AG04450 (cell line): ENCODE results near the gene DCLK2. TPM values are rescaled to one million over a fixed set of nuclear protein-coding genes. Genes with fewer than 3 reads are reported as not detected.

Experiments
- CTCF ChIA-PET: fragments of 300-600, 350-600 bp; formaldehyde crosslinking; extraction: SDS; loops from one replicate; lab custom pipeline; 2022; ENCODE audit warnings: antibody characterized with exemption, inconsistent platforms; lab: Charles Lee
- POLR2A ChIA-PET: fragments of 350-600 bp; formaldehyde crosslinking; extraction: SDS; loops from one replicate; lab custom pipeline; 2021; ENCODE audit warnings: antibody characterized with exemption, inconsistent platforms; lab: Yijun Ruan, JAX
- DNase-seq: peaks from one replicate; pipeline ENCODE4 v3.0.0-alpha.2; 2011; ENCODE audit warnings: low read depth, low spot score
- H3K27ac ChIP-seq: one replicate; pipeline ENCODE4 v1.5.1; 2012; ENCODE audit warnings: low read depth, low read length, control low read depth
- H3K27me3 ChIP-seq: one replicate; pipeline ENCODE4 v1.6.0; 2012; ENCODE audit warnings: low read length; ENCODE audit not compliant: control insufficient read depth, insufficient read depth
- H3K4me3 ChIP-seq: 2 replicates; pipeline ENCODE4 v1.5.1; 2011; ENCODE audit warnings: mild to moderate bottlenecking, low read depth, low read length, control low read depth
- H3K9me3 ChIP-seq: 2 replicates; pipeline ENCODE4 v1.5.1; 2012; ENCODE audit warnings: low read length; ENCODE audit not compliant: control insufficient read depth, insufficient read depth
- polyA plus RNA-seq: library from polyadenylated mRNA; depleted of rRNA; stranded (reverse); fragments of >200 nt; gene quantifications from 2 replicates; pipeline ENCODE4 v1.2.3, GENCODE V29; 2011
- TF ChIP-seq, protein P1 (sequence below): IDR thresholded peaks from 2 replicates; pipeline ENCODE4 v1.5.1; 2011; ENCODE audit warnings: low read depth, low read length, control low read depth, inconsistent platforms

DCLK2 gene
- polyA plus RNA-seq, 1 experiment: 7.3 TPM

DNA sequence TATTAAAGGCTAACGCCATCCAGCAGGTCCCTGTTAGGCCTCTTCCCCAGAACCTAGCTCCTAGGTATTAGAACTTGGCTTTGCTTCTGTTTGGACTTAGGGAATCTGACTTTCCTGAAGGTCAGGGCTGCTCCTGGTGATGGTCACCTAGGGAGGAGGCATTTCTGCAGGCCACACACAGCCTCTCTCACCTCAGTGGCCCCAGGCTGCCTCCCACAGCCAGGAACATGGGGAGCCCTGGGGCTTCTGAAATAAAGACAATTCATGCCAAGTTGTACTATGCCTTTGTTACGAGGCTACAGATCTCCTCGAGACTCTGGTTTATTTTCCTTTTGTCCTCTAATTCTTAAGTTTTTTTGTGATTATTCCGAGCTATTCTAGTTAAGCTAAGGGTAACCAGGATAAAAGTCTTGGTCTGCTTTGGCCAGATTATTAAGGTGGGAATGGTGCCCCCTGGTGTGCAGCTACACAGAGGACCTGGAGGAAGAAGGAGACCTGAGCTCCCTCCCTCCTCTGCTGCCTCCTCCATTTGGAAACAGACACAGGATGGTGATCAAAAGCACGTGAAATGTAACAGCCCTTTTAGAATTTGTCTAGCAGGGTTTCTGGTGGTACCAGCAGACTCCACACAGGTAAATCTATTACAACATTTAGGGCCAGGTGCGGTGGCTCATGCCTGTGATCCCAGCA, 131.0 kb downstream of the DCLK2 start:
- DNase-seq: peak; percentile 44
- Histone ChIP-seq H3K27ac (no peak overlapping the region), H3K27me3 (no peaks in the 10 kb centered on the region), H3K4me3 (no peak overlapping the region), H3K9me3 (no peaks in the 10 kb centered on the region)
- CTCF ChIA-PET: interaction anchor here (0.7 to 4.2 kb wide), 31 partner anchors 9 to 658 kb away, joined by 3 to 108 read pairs (median 5); no protein-coding TSS in a partner anchor
- TF ChIP-seq, protein P1, sequence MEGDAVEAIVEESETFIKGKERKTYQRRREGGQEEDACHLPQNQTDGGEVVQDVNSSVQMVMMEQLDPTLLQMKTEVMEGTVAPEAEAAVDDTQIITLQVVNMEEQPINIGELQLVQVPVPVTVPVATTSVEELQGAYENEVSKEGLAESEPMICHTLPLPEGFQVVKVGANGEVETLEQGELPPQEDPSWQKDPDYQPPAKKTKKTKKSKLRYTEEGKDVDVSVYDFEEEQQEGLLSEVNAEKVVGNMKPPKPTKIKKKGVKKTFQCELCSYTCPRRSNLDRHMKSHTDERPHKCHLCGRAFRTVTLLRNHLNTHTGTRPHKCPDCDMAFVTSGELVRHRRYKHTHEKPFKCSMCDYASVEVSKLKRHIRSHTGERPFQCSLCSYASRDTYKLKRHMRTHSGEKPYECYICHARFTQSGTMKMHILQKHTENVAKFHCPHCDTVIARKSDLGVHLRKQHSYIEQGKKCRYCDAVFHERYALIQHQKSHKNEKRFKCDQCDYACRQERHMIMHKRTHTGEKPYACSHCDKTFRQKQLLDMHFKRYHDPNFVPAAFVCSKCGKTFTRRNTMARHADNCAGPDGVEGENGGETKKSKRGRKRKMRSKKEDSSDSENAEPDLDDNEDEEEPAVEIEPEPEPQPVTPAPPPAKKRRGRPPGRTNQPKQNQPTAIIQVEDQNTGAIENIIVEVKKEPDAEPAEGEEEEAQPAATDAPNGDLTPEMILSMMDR: peak; percentile 71
- POLR2A ChIA-PET: no interaction called here

DNA sequence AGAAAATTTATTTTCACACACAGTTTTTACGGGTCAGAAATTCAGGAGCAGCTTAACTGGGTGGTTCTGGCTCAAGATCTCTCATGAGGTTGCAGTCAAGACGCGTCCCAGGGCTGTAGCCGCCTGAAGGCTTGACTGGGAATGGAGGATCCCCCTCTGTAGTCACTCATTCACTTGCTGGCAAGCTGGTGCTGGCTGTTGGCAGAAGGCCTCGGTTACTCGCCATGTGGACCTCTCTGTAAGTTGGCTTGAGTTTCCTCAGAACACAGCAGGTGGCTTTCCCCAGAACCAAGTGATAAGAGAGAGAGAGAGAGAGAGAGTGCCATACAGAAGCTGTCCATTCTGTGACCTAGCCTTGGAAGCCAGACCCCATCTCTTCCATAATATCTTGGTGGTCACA, 132.8 kb downstream of the DCLK2 start:
- ChIA-PET CTCF (interaction anchor here (1.5 to 4.2 kb wide), 4 partner anchors 158 to 656 kb away, joined by 4 to 108 read pairs (median 17); no protein-coding TSS in a partner anchor), POLR2A (no interaction called here)
- no peaks in the 10 kb centered on the region for H3K27me3 ChIP-seq
- no peak overlapping the region for H3K27ac ChIP-seq
- DNase-seq: no peak
- no peak overlapping the region for H3K4me3 ChIP-seq
- TF ChIP-seq, protein P1: no peak
- no peaks in the 10 kb centered on the region for H3K9me3 ChIP-seq

DNA sequence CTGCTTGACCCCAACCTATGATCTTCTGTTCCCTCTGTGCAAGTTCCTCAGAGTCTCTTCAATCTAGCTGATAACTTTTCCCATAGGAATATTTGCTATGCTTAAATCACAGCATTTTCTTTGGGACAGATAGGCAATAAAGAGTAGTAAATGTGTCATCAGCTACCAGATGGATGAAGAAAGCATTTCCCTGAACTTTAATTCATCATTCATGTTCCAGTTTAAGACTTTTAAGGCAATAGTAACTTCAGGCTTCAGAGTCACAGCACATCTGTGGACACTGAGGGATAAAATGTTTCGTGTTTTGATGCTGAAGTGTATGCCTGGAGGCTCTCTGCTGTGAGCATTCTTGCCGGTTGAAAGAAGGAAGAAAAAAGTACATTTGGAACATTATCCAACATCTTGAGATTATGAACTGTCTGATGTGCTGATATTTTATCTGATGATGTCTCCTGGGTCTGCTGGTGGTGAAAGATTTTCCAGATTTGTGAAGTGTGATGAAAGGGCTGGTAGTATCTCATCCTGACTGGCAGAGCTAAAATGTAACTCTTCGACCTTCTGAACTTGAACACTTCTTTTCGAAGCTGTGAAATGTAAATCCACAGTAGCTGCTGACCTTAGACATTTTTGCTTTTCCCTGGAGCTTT, 133.7 kb downstream of the DCLK2 start:
- Histone ChIP-seq H3K27ac (no peak overlapping the region), H3K9me3 (no peaks in the 10 kb centered on the region), H3K4me3 (no peak overlapping the region), H3K27me3 (no peaks in the 10 kb centered on the region)
- CTCF ChIA-PET: interaction anchor here (1.5 to 4.2 kb wide), 2 partner anchors 203 to 655 kb away, joined by 5 to 108 read pairs; no protein-coding TSS in a partner anchor
- POLR2A ChIA-PET: no interaction called here
- TF ChIP-seq, protein P1: no peak
- no peak for DNase-seq

DNA sequence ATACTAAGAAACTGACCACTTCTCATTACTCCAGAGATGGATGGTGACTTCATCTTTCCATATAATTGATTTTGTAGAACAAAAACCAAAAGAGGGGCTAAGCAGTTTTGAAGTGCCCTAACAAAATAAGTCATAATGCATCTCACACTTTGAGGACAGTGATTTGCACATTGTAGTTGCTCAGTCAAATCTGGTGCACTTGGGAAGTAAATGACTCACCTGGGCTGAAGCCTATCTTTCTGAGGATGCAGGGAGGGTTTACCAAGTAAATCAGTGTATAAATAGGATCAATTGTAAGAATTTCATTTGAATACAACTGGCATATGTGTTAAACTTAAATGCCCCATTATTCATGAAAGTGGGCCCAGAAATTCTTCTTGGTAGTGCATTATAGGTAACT, 134.2 kb downstream of the DCLK2 start:
- no peaks in the 10 kb centered on the region for H3K9me3 ChIP-seq
- no peaks in the 10 kb centered on the region for H3K27me3 ChIP-seq
- CTCF ChIA-PET: no interaction called here
- no peak for DNase-seq
- no peak overlapping the region for H3K4me3 ChIP-seq
- no peak overlapping the region for H3K27ac ChIP-seq
- POLR2A ChIA-PET: no interaction called here
- TF ChIP-seq, protein P1: no peak

DNA sequence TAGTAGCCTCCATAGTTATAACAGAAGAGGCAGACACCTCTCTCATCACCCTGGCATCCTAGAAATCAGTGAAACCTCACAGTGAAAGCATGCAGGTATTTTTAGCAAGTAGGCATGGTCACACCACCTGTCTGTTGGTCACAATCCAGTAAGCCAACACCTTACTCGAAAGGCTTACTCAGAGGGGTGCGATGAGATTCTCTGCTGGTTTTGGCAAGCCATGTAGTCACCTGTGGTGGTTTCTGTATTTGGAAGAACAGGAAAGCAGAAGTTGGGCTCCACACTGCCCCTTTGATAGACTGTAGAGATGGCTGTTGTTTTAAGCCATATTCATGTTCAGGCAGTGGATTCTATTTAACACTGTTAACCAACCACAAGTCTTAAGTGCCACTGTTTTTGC, 134.7 kb downstream of the DCLK2 start:
- no peaks in the 10 kb centered on the region for H3K9me3 ChIP-seq
- TF ChIP-seq, protein P1: no peak
- H3K4me3 ChIP-seq: no peak overlapping the region
- DNase-seq: no peak
- no peak overlapping the region for H3K27ac ChIP-seq
- POLR2A ChIA-PET: no interaction called here
- no peaks in the 10 kb centered on the region for H3K27me3 ChIP-seq
- CTCF ChIA-PET: no interaction called here
